ENCODE measurements around the gene COL1A1. TPM values are rescaled to one million over a fixed set of nuclear protein-coding genes. Genes with fewer than 3 reads are reported as not detected.
A peak's percentile ranks its signal among the peaks of the same experiment; 100 is the strongest.

COL1A1 gene
- total RNA-seq, 4 donors from 2014 or later = 20.7 to 123 (median 41.5) TPM

DNA sequence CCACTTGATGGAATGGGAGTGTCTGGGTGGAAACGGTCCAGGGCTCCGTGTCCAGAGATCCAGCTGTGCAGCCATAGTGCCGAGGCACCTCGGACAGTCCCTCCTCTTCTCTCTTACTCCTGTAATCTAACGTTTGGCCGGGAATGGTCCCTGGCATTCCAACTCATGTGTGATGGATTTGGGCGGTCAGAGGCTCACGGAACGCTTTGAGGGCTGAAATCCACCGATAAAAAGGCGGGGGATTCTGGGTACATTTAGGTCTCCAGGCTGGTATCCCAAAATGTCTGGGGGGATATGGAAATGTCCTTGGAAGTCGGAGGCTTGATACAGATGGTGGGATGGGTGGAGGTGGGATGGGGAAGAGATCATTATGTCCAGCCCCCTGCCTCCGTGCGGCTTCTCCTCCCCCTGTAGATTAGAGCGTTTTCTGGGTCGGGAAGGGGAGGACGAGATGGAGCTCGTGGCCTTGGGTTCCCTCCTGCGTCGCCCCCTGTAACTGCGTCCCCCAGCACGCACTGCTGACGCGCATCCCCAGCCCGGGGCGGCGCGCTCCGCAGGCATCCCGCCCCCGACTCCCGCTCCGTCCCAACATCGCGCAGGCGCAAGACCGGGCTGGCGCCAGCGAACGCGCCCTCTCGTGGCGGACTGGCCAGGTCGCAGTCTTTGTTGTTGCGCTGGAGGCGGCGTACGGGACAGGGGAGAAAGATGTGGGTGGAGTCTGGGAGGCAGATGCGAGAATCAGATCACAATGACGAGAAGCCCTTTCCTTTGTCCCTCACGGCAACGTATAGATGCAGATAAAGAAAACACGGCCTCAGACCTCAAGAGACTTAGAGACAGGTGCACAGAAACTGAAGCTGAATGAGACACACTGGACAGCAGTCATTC lies 40.2 kb downstream of the COL1A1 start:
- WGBS = under 1% methylated on average over 51 of the region's 53 CpGs
- DNase-seq (ENCODE audit: extremely low spot score) = peak; percentile 98
- Histone ChIP-seq H3K27me3 (no peaks in the 10 kb centered on the region), H3K4me3 (peak overlapping the region; percentile 60 to 80 (median 68)), H3K4me1 (peaks cover 26 to 49% (median 45%) of the 10 kb centered on the region in 4 donors), H3K9me3 (no peaks in the 10 kb centered on the region), H3K27ac (replicated peaks in 1 of 4) (peak overlapping the region; percentile 78 to 85 (median 82)), H3K36me3 (no peaks in the 10 kb centered on the region)
- TF ChIP-seq EP300 (IDR thresholded peaks at IDR 0.05) (no peak), POLR2AphosphoS5 (IDR thresholded peaks at IDR 0.05) (peak; percentile 90 to 96), POLR2A (IDR thresholded peaks at IDR 0.05; ENCODE audit: low read depth) (peak; percentile 46)
- TF ChIP-seq, protein P1, sequence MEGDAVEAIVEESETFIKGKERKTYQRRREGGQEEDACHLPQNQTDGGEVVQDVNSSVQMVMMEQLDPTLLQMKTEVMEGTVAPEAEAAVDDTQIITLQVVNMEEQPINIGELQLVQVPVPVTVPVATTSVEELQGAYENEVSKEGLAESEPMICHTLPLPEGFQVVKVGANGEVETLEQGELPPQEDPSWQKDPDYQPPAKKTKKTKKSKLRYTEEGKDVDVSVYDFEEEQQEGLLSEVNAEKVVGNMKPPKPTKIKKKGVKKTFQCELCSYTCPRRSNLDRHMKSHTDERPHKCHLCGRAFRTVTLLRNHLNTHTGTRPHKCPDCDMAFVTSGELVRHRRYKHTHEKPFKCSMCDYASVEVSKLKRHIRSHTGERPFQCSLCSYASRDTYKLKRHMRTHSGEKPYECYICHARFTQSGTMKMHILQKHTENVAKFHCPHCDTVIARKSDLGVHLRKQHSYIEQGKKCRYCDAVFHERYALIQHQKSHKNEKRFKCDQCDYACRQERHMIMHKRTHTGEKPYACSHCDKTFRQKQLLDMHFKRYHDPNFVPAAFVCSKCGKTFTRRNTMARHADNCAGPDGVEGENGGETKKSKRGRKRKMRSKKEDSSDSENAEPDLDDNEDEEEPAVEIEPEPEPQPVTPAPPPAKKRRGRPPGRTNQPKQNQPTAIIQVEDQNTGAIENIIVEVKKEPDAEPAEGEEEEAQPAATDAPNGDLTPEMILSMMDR (IDR thresholded peaks at IDR 0.05) = peak in 2 of 3 experiments; percentile 93 to 99
- intact Hi-C loops (cut with DNase I) = no loop called here

DNA sequence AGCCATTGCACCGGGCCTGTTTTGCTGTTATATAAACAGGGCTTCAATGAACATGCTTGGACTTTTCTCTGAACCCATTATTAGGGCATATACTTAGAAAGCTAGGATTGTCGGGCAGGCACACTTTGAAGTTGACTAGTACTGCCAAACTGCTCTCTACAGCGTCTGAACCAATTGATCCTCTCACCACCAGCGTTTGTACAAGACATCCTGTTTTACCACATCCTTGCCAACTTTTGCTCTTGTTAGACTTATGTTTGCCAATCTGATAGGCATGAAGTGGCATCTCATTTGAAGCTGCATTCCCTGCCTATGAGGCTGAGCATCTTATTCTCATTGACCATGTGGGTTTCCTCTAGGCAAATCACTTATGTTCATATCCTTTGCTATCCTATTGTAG lies 43.5 kb downstream of the COL1A1 start:
- DNase-seq (ENCODE audit: extremely low spot score) = no peak
- WGBS = 72% methylated on average over 4 of the region's 4 CpGs
- no peaks in the 10 kb centered on the region for H3K9me3 ChIP-seq
- no peak overlapping the region for H3K27ac ChIP-seq (replicated peaks in 1 of 4)
- TF ChIP-seq POLR2A (IDR thresholded peaks at IDR 0.05; ENCODE audit: low read depth) = no peak
- TF ChIP-seq, protein P1 (IDR thresholded peaks at IDR 0.05) = no peak
- no peak for TF ChIP-seq EP300 (IDR thresholded peaks at IDR 0.05)
- TF ChIP-seq POLR2AphosphoS5 (IDR thresholded peaks at IDR 0.05) = no peak
- intact Hi-C loops (cut with DNase I) = no loop called here
- H3K4me1 ChIP-seq = peaks cover 42 to 52% (median 50%) of the 10 kb centered on the region in 4 donors
- H3K27me3 ChIP-seq = no peaks in the 10 kb centered on the region
- no peaks in the 10 kb centered on the region for H3K36me3 ChIP-seq
- H3K4me3 ChIP-seq = no peak overlapping the region

DNA sequence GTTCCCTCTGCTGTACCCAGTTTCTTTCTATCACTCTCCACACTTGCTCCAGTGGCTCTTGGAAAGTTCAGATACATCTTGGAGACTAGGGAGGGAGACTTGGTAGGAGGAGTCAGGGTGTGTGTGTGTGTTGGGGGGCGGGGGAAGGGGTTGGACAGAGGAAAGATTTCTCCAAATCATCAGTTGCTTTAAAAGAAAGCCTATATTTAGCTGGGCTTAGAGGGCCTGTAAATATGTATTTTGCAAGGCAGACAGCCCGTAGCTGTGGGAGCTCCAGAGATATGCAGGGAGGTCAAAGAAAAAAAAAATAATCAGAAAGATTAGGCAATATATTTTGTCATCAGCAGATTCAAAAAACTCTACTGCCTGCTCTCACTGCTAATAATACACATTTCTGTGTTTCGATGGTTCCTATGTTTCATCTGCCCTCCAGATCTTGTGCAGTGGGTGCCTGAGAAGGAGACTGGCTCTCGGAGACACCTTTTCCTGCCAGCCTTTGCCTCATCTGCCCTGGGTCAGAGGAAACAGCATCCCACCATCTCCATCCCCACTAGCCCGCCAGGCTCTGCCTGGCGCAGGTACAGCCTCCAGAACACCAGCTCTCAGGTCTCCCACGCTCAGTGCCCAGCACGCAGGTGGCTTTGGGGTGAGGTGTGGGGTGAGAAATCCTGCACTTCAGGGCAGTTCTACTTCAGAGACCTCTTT lies 46.2 kb downstream of the COL1A1 start:
- 64% methylated on average over 8 of the region's 8 CpGs for WGBS

DNA sequence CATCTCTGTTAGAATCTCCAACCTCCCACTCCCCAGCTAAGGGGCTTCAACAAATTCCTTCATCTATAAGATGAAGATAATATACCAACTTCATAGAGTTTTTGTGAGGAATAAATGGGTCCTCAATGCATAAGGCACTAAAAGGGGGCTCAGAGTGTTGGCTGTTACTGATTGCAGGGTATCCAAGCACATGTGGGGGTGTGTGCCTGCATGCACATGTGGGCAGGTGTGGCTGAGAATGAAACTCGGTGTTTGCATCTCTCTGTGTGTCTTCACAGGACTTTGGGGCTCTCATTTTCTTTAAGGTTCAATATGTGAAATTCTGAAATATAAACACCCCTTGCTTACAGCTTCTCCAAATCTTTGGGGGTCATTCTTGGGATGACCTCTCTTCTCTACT lies 46.8 kb downstream of the COL1A1 start:
- peak overlapping the region; percentile 87 to 95 (median 94) for H3K27ac ChIP-seq (replicated peaks in 1 of 4)
- no peaks in the 10 kb centered on the region for H3K36me3 ChIP-seq
- H3K4me1 ChIP-seq = peaks cover 44 to 60% (median 54%) of the 10 kb centered on the region in 4 donors
- H3K9me3 ChIP-seq = no peaks in the 10 kb centered on the region
- no peak for DNase-seq (ENCODE audit: extremely low spot score)
- no peaks in the 10 kb centered on the region for H3K27me3 ChIP-seq
- TF ChIP-seq POLR2AphosphoS5 (IDR thresholded peaks at IDR 0.05) (no peak), EP300 (IDR thresholded peaks at IDR 0.05) (no peak), POLR2A (IDR thresholded peaks at IDR 0.05; ENCODE audit: low read depth) (no peak)
- TF ChIP-seq, protein P1 (IDR thresholded peaks at IDR 0.05) = no peak
- WGBS = 53% methylated on average over 1 of the region's 1 CpG
- H3K4me3 ChIP-seq = no peak overlapping the region
- intact Hi-C loops (cut with DNase I) = no loop called here

More for the DNA sequence above, 46.2 kb downstream of the COL1A1 start:
- H3K27me3 ChIP-seq = no peaks in the 10 kb centered on the region
- peak overlapping the region; percentile 87 to 95 (median 94) for H3K27ac ChIP-seq (replicated peaks in 1 of 4)
- H3K4me3 ChIP-seq = no peak overlapping the region
- H3K4me1 ChIP-seq = peaks cover 44 to 53% (median 52%) of the 10 kb centered on the region in 4 donors
- intact Hi-C loops (cut with DNase I) = no loop called here
- DNase-seq (ENCODE audit: extremely low spot score) = no peak
- TF ChIP-seq POLR2A (IDR thresholded peaks at IDR 0.05; ENCODE audit: low read depth) (no peak), EP300 (IDR thresholded peaks at IDR 0.05) (no peak), POLR2AphosphoS5 (IDR thresholded peaks at IDR 0.05) (no peak)
- TF ChIP-seq, protein P1 (IDR thresholded peaks at IDR 0.05) = no peak
- H3K36me3 ChIP-seq = no peaks in the 10 kb centered on the region
- no peaks in the 10 kb centered on the region for H3K9me3 ChIP-seq

Data from esophagus muscularis mucosa (tissue), 4 donors.